H1 (cell line): ENCODE measurements around the gene FAM81A.

Experiments used
- CEBPB ChIP-seq: IDR thresholded peaks from 2 replicates; pipeline ENCODE4 v1.6.1; 2012; ENCODE audit warnings: low read depth, low read length
- CREB1 ChIP-seq: IDR thresholded peaks from 2 replicates; pipeline ENCODE4 v1.6.1; 2012; ENCODE audit warnings: inconsistent platforms
- CTBP2 ChIP-seq: IDR thresholded peaks from 2 replicates; pipeline ENCODE4 v1.7.0; 2011; ENCODE audit warnings: borderline replicate concordance, mild to moderate bottlenecking, moderate library complexity, mixed read lengths, low read length; ENCODE audit not compliant: insufficient read depth, insufficient read length
- JUND ChIP-seq: IDR thresholded peaks from 2 replicates; pipeline ENCODE4 v1.6.1; 2011; ENCODE audit warnings: mild to moderate bottlenecking, improper control_type of control experiment, low read length
- NRF1 ChIP-seq: IDR thresholded peaks from 2 replicates; pipeline ENCODE4 v1.6.1; 2011; ENCODE audit warnings: mild to moderate bottlenecking, low read depth, low read length, improper control_type of control experiment
- POLR2A ChIP-seq, 2 experiments: IDR thresholded peaks; 1 replicate in 1 of 2; 2 replicates in 1 of 2; pipeline ENCODE4 v1.6.1; 2011; ENCODE audit warnings: low read depth in 2 of 2, low read length in 2 of 2, mild to moderate bottlenecking in 2 of 2; ENCODE audit errors: control extremely low read depth in 1 of 2
- RAD21 ChIP-seq, 2 experiments: IDR thresholded peaks in 1 of 2; conservative IDR thresholded peaks in 1 of 2; 2 replicates each; pipeline ENCODE4 v1.6.1; 2011; ENCODE audit warnings: low read depth in 2 of 2, low read length in 2 of 2, improper control_type of control experiment in 1 of 2, inconsistent platforms in 1 of 2, mild to moderate bottlenecking in 1 of 2, moderate library complexity in 1 of 2
- SIN3A ChIP-seq, 2 experiments: IDR thresholded peaks in 1 of 2; conservative IDR thresholded peaks in 1 of 2; 2 replicates each; pipeline ENCODE4 v1.6.1; 2011 to 2012; ENCODE audit warnings: low read length in 2 of 2, improper control_type of control experiment in 1 of 2, low read depth in 1 of 2, mild to moderate bottlenecking in 1 of 2
- SIRT6 ChIP-seq: IDR thresholded peaks from one replicate; pipeline ENCODE4 v1.7.1; 2012; ENCODE audit warnings: low read length, inconsistent platforms
- TAF1 ChIP-seq: IDR thresholded peaks from 2 replicates; pipeline ENCODE4 v1.6.1; 2011; ENCODE audit warnings: mild to moderate bottlenecking, low read depth, low read length
- TEAD4 ChIP-seq: IDR thresholded peaks from 2 replicates; pipeline ENCODE4 v1.6.1; 2012; ENCODE audit warnings: low read depth, low read length, inconsistent platforms, mixed read lengths
- TF ChIP-seq, protein P1 (sequence below), 3 experiments: IDR thresholded peaks; 1 replicate in 2 of 3; 2 replicates in 1 of 3; pipeline versions ENCODE4 v1.5.1 to v1.6.1; 2011; ENCODE audit warnings: low read length in 3 of 3, mild to moderate bottlenecking in 3 of 3, inconsistent platforms in 2 of 3, low read depth in 1 of 3, moderate library complexity in 1 of 3; ENCODE audit not compliant: insufficient read depth in 1 of 3; ENCODE audit errors: control extremely low read depth in 1 of 3
- TF ChIP-seq, protein P2 (sequence below): IDR thresholded peaks from 2 replicates; pipeline ENCODE4 v1.6.1; 2012; ENCODE audit warnings: inconsistent platforms

DNA sequence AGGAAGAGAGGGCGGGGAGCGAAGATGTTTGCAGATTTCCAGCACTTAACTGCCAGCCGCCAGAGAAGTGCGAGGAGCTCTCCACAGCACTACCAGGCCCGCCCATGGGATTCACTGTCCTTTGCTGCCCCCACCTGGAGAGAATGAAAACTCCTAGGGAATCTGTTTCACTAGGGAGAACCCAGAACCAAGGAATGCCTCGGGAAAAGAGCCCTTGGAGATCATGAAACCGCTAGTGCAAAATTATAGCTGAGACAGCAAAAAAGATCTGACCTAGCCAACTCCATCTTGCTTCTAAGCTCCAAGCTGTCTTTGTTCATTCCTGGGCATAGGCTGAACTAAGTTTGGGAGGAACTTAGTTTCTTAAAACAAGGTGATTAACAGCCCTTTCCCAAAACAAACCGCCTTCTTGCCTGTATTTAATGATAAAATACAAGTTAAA is 91.0 kb downstream of the FAM81A start:
- no peak for TF ChIP-seq CREB1
- TF ChIP-seq, protein P1, sequence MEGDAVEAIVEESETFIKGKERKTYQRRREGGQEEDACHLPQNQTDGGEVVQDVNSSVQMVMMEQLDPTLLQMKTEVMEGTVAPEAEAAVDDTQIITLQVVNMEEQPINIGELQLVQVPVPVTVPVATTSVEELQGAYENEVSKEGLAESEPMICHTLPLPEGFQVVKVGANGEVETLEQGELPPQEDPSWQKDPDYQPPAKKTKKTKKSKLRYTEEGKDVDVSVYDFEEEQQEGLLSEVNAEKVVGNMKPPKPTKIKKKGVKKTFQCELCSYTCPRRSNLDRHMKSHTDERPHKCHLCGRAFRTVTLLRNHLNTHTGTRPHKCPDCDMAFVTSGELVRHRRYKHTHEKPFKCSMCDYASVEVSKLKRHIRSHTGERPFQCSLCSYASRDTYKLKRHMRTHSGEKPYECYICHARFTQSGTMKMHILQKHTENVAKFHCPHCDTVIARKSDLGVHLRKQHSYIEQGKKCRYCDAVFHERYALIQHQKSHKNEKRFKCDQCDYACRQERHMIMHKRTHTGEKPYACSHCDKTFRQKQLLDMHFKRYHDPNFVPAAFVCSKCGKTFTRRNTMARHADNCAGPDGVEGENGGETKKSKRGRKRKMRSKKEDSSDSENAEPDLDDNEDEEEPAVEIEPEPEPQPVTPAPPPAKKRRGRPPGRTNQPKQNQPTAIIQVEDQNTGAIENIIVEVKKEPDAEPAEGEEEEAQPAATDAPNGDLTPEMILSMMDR (IDR thresholded peaks at IDR 0.05; ENCODE audit: control extremely low read depth in 1 of 3, insufficient read depth in 1 of 3, low read depth in 1 of 3, low read length in 3 of 3) = peak; percentile 64 to 86 (median 82)
- no peak for TF ChIP-seq SIRT6
- TF ChIP-seq, protein P2, sequence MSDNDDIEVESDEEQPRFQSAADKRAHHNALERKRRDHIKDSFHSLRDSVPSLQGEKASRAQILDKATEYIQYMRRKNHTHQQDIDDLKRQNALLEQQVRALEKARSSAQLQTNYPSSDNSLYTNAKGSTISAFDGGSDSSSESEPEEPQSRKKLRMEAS = no peak
- no peak for TF ChIP-seq POLR2A (IDR thresholded peaks at IDR 0.05; ENCODE audit: control extremely low read depth in 1 of 2, low read depth in 2 of 2, low read length in 2 of 2)
- TF ChIP-seq SIN3A (conservative IDR thresholded peaks at IDR 0.05 in 1 of 2, IDR thresholded peaks at IDR 0.05 in 1 of 2; ENCODE audit: low read depth in 1 of 2, low read length in 2 of 2) = 0 out of 4 replicates have a peak, but pooled peaks of 1 of the 2 experiments have one; percentile 56
- no peak for TF ChIP-seq TAF1
- no peak for TF ChIP-seq CTBP2
- peak; percentile 95 to 97 for TF ChIP-seq RAD21 (IDR thresholded peaks at IDR 0.05 in 1 of 2, conservative IDR thresholded peaks at IDR 0.05 in 1 of 2; ENCODE audit: low read depth in 2 of 2, low read length in 2 of 2)
- TF ChIP-seq JUND = no peak
- no peak for TF ChIP-seq NRF1
- no peak for TF ChIP-seq TEAD4
- no peak for TF ChIP-seq CEBPB
